ENCODE results near the gene BLVRB.

DNA sequence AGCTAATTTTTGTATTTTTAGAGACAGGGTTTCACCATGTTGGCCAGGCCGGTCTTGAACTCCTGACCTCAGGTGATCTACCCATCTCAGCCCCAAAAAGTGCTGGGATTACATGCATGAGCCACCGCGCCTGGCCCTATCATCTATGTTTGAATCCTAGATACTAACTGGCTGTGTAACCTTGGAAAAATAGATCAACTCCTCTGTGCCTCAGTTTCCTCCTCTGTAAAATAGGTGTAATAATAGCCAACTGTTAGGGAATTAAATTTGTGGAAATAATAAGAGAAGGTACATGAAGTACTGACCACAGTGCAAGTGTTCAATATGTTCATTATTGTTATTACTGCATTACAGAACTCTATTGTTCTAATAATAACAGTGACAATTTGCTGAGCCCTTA is 5.6 kb upstream of the BLVRB start:
- TF ChIP-seq REST (IDR thresholded peaks at IDR 0.05; ENCODE audit: insufficient replicate concordance, low read depth), result no peak
- no peak for TF ChIP-seq CTCF (IDR thresholded peaks at IDR 0.05; ENCODE audit: insufficient read depth, low read length)
- no peak for TF ChIP-seq POLR2AphosphoS5 (IDR thresholded peaks at IDR 0.05; ENCODE audit: low read depth)
- TF ChIP-seq SPI1 (IDR thresholded peaks at IDR 0.05; ENCODE audit: borderline replicate concordance, low read depth), result no peak
